Left renal cortex interstitium (tissue), 4 donors: ENCODE measurements around the gene GJC1. TPM values are rescaled to one million over a fixed set of nuclear protein-coding genes. Genes with fewer than 3 reads are reported as not detected.

Source experiments
- DNase-seq, 4 donors: peaks; one replicate each; pipeline ENCODE4 v3.0.0-alpha.2; 2013; ENCODE audit warnings: low read depth in 4 of 4, low spot score in 2 of 4, missing footprints in 1 of 4
- polyA plus RNA-seq, 4 donors: library from polyadenylated mRNA; unstranded; fragments of 120-200 nt; gene quantifications; one replicate each; pipeline ENCODE4 v1.2.1, GENCODE V29; 2013; ENCODE audit not compliant: insufficient read length in 4 of 4

Gene GJC1
- polyA plus RNA-seq = 10 to 100 TPM; 21.4 to 27.1 (median 23.8) TPM

DNA sequence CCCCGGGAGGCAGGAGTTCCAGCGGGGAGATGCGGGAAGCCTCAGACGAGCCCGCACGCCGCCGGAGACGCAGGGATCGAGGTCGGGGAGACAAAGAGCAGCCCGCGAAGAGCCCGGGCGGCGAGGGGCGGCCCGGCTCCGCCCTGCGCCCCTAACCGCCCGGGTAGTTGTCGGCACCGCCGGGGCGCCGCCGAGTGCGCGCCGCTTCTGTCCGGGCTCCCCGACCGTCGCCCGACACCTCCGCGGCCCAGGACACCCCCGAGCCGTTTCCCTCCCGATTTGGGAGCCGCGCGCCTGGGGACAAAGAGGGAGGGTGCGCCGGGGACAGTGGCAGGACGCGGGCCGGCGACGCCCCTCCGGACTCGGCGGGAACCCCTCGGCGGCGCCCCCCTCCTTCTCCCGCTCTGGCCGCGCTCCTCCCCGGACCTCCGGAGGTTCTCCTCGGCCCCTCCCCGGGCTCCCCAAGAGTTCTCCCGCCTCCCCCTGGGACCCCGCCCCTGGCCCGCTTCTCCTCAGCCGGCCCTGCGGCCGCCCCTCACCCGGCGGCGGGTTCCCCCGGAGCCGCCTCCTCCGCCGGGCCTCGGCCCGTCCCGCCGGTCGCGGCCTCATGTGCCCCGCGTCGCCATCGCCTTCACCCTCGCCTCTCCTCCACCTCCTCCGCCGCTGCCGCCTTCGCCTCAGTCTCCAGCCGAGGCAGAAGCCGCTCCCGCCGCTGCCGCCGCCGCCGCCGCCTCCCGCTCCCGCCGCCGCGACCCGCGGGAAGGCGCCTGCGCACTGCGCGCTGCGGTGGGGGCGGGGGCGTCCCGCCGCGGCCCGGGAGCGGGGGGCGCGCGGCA is at the start of gene GJC1:
GJC1 (minus strand) TSS at position 765 of the 836 bp plus-strand sequence. CDS start 24,470 bp downstream, outside the sequence.
- DNase-seq = peak in 1 of 4 donors; percentile 50

GRCh38 chr17:44879376-44879775 is 49.3 kb upstream of the GJC1 start:
- DNase-seq = no peak

- DNase-seq = peak in 1 of 4 donors; percentile 37
Measured at GRCh38 chr17:44878627-44879221, 48.6 kb upstream of the GJC1 start.

DNA sequence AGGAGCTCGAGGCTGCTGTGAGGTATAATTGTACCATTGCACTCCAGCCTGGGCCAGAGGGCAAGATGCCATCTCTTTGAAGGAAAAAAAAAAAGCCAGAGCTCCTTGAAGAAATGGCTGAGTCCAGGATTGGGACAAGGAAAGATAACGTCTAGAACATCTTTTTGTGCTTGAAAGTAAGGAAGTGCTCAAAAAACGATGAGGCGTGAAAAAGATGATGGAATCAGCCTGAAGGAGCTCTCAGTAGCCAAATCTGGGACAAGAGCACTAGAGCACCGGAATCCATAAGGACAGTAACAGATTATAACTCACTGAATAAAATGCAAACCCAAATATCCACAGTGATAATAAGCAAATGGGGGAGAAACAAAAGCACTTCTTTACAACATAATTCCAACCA is 47.0 kb upstream of the GJC1 start:
- DNase-seq = no peak

DNA sequence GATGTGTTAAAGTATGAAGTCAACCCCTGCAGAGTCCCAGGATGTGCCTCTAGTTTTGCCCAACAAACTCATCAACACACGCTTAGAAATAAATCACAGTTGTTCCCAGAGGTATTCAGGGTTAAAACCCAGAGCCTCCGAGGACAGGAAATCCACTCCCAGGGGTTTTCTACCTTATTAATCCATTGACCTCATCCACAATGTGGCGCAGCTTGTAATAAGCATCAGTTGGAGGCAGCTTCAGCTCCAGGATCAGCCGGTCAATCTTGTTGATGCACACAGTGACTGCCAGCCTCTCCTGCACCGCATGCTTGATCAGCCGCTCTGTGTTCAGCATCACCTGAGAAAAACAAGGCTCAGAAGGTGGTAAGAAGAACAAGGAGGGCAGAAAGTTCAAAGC is 45.7 kb upstream of the GJC1 start:
- no peak for DNase-seq

- no peak for DNase-seq
Measured at GRCh38 chr17:44872131-44872768, 42.2 kb upstream of the GJC1 start.

DNA sequence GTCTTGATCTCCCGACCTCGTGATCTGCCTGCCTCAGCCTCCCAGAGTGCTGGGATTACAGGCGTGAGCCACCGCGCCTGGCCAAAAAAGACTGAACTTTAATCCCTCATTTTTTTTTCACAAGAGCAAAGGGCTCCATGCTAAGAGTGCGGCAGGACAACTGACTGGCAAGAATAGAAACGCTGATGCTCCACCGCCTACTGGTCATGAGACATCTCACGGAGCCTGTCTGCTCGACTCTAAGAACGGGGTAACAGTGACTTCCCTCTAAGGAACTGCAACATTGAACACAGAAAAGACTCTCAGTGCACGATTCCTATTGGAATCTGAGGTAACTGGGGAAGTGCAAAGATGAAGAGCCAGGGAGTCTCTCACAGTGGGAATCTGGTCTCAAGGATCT is 41.5 kb upstream of the GJC1 start:
- DNase-seq = no peak

GRCh38 chr17:44867841-44868240 is 37.8 kb upstream of the GJC1 start:
- no peak for DNase-seq

DNA sequence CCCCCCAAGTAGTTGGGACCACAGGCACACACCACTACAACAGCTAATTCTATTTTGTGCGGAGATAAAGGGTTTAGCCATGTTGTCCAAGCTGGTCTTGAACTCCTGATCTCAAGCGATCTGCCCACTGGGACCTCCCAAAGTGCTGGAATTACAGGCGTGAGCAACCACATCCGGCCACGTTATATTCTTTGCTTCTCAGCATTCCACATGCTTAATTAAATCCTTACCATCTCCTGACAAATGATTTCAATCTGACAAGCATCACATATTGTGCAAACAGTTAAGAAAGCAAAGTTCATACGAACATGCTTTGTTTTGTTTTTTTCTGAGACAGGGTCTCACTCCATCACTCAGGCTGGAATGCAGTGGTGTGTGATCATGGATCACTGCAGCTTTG is 35.8 kb upstream of the GJC1 start:
- DNase-seq = no peak

DNA sequence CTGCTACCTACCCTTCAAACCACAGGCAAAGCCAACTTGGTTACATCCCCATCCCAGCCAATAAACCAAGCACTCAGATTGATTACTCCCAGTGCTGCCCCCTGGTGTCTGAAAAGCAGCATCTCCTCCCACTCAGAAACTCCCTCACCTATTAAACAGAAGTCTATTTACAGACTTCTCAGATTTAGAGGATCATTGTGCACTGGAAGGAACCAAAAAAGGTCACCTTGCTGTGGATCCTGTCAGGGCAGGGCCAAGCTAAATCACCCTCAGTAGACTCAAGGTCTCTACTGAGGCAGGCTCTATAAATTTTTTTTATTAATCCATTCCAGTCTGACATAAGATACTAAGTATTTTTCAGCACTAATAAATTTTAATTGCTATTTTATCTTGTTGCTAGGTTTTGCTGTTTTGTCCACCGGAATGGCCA is 35.2 kb upstream of the GJC1 start:
- peak in 3 of 4 donors; percentile 48 to 71 (median 53) for DNase-seq

DNA sequence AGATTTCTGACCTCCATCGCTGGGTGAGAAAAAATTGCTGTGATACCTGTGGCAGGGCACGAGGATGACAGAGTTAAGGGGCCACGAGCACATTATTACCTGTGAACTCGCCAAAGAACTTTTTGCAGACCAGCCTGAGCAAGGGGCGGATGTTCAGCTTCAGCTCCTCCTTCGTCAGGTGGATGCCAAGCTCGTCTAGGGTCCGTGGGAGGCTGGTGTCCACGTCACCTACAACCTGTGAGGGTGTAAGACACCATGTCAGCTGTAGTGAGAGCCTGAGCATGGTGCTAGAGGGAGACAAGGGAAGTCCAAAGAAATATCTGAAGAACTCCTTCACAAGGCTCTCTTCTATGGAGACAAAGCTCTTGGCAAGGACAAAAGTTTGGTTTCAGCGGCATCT is 34.7 kb upstream of the GJC1 start:
- no peak for DNase-seq

GRCh38 chr17:44863061-44863918 is 33.2 kb upstream of the GJC1 start:
- no peak for DNase-seq

- no peak for DNase-seq
Measured at GRCh38 chr17:44862278-44862914, 32.3 kb upstream of the GJC1 start.

DNA sequence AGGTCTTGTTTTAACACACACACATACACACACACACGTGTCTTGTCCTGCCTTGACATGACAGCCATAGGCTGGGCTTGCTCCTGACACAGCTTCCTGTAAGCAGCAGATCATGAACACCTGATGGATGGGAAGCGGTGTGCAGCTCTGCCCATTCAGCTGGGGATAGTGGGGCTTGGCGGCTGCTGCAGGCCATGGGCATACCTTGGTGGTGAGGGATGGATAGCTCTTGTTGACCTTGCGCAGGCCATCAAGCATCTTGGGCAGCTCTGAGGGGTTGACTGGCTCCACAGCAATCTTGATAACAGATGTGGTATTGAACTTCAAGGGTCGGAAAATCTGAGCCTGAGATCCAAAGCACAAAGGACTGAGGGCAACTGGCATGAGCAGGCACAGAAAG is 29.6 kb upstream of the GJC1 start:
- no peak for DNase-seq

DNA sequence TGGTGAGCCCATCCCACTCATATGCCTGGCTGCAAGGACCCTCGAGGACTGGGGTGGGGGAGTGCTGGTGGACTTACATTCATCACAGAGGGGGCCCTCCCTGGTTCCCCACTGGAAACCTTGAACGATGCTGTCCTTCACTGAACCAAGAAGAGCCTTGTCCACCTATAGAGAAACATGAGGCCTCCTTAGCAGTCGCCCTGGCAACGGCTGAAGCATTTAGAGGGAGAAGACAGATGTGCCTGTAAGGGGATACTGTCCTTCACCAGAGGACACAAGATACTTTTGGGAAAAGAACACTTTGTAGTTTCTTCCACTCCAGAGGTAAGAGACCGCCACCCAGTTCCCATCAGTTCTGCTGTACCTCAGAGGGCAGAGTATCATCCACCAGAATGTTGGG is 24.1 kb upstream of the GJC1 start:
- peak in 1 of 4 donors; percentile 41 for DNase-seq

DNA sequence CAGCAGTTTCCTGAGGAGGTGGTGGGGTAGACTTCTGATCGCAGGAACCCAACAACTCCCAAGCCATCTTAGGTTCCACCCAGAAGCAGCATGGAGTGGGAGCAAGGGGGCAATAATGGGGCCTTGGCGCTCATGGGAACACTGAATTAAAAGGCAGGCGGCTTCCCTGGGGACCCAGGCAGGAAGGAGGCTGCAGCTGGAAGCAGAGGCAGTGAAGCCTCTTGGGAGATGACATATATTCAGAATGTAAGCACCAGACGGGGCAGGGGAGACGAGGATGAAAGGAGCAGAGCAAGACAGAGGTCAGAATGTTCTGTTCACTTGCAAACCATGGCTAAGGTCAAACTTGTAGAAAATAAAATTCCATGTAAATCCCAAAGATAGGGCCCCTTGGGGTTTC is 20.5 kb upstream of the GJC1 start:
- DNase-seq = no peak

DNA sequence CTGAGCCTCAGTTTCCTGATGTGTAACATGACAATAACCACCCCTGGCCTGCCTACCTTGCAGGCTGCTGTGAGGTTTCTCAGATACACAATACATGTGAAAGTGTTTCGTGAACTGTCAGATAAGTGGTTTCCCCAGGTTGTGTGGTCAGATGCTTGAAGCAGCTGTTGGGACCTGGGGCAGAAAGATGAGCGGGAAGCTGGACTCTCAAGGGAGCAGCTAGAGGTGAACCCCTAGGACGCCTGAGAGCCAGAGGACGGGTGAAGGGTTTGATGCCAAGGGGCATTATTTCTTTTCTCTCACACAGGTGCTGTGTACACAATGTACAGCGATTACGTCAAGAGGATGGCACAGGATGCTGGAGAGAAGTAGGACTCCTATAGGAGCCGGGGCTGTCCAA is 19.9 kb upstream of the GJC1 start:
- no peak for DNase-seq

GRCh38 chr17:44848961-44849489 is 18.9 kb upstream of the GJC1 start:
- no peak for DNase-seq

DNA sequence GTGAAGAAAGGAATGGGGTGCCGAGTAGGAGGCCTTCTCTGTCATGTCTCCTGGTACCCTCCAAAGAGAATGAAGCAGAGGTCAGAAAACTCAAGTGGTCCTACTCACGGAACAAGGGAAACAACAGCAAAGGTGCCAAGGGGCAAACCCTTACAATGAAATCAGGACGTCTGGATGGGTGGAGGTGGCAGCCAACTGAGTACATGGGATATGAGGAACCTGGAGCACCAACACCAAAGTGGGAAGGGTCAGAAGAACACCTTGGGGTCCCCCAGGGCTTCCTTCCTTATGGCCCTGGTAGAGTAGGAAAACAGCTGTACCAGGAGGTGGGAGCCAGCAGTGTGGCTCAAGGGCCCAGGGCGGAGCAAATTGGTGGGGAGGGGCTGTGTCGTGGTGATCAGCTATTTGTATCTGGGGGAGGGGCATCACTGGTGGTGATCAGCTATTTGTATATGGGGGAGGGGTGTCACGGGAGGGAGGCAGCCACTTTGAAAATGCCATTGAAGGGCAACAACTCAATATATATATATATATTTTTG is 18.2 kb upstream of the GJC1 start:
- no peak for DNase-seq

GRCh38 chr17:44847586-44847985 is 17.5 kb upstream of the GJC1 start, which contains the start of gene HIGD1B:
Gene HIGD1B (plus strand): TSS chr17:44847883. CDS start chr17:44848153, 270 bp downstream.
- DNase-seq = no peak
